ENCODE results near the gene TTC39A. TPM values are rescaled to one million over a fixed set of nuclear protein-coding genes. Genes with fewer than 3 reads are reported as not detected.
"Not testable (repeated sequence)": the region's sequence is repeated elsewhere in the genome, so short reads cannot be mapped to it uniquely, and the experiment has no call there.

Gene TTC39A
- total RNA-seq, 5 donors from 2014 or later (not counting 1 experiment from before 2014, with no cell fraction given) = 0.36 TPM; not detected in 4

- ATAC-seq (replicated peaks in 1 of 4) (no peak), DNase-seq (no peak)
- Mint-ChIP-seq H3K27ac (no peak overlapping the region), H3K36me3 (no peaks in the 10 kb centered on the region), H3K27me3 (peaks cover 18 to 32% of the 10 kb centered on the region in 2 donors), H3K4me1 (peaks cover 0 to 2% (median 2%) of the 10 kb centered on the region in 3 donors), H3K9me3 (no peaks in the 10 kb centered on the region), H3K4me3 (no peak overlapping the region)
- 60% methylated on average over 1 of the region's 1 CpG for WGBS (ENCODE audit: insufficient coverage)
- Histone ChIP-seq H3K4me3 (ENCODE audit: control insufficient read depth in 1 of 2, extremely low read depth in 1 of 2, low read length in 1 of 2) (no peak overlapping the region), H3K27me3 (replicated peaks in 1 of 2; ENCODE audit: control insufficient read depth in 2 of 2, extremely low read depth in 1 of 2, insufficient read depth in 2 of 2, low read length in 1 of 2) (peaks cover 0 to 36% of the 10 kb centered on the region in 2 experiments), H3K9me3 (no peaks in the 10 kb centered on the region), H3K27ac (ENCODE audit: low read length) (no peak overlapping the region), H3K4me1 (ENCODE audit: control insufficient read depth in 1 of 2, extremely low read depth in 1 of 2, insufficient read depth in 2 of 2, low read length in 2 of 2) (peaks cover 0 to 5% of the 10 kb centered on the region in 2 experiments), H3K36me3 (ENCODE audit: control insufficient read depth in 2 of 2, extremely low read depth in 1 of 2, insufficient read depth in 1 of 2, low read length in 1 of 2) (no peaks in the 10 kb centered on the region)
- ChIA-PET CTCF (no interaction called here), POLR2A (no interaction called here)
These were observed 5.0 kb downstream of the TTC39A start for GRCh38 chr1:51325391-51325790.

GRCh38 chr1:51325011-51325385, 5.4 kb downstream of the TTC39A start:
- CTCF ChIA-PET; ATAC-seq (replicated peaks in 1 of 4); H3K4me1 ChIP-seq (ENCODE audit: control insufficient read depth in 1 of 2, extremely low read depth in 1 of 2, insufficient read depth in 2 of 2, low read length in 2 of 2); POLR2A ChIA-PET; H3K4me3 ChIP-seq (ENCODE audit: control insufficient read depth in 1 of 2, extremely low read depth in 1 of 2, low read length in 1 of 2); H3K27ac Mint-ChIP-seq; H3K9me3 ChIP-seq; H3K36me3 ChIP-seq (ENCODE audit: control insufficient read depth in 2 of 2, extremely low read depth in 1 of 2, insufficient read depth in 1 of 2, low read length in 1 of 2); H3K4me3 Mint-ChIP-seq; DNase-seq; H3K27ac ChIP-seq (ENCODE audit: low read length); H3K36me3 Mint-ChIP-seq; H3K9me3 Mint-ChIP-seq; H3K4me1 Mint-ChIP-seq: not testable (repeated sequence)
- no CpG with 5 or more reads among the region's 8 CpGs for WGBS (ENCODE audit: insufficient coverage)
- peaks cover 0 to 36% of the 10 kb centered on the region in 2 experiments for H3K27me3 ChIP-seq (replicated peaks in 1 of 2; ENCODE audit: control insufficient read depth in 2 of 2, extremely low read depth in 1 of 2, insufficient read depth in 2 of 2, low read length in 1 of 2)
- H3K27me3 Mint-ChIP-seq = peaks cover 18 to 32% of the 10 kb centered on the region in 2 donors

- Mint-ChIP-seq H3K4me1 (no peaks in the 10 kb centered on the region), H3K27ac (no peak overlapping the region), H3K27me3 (peaks cover 18 to 27% of the 10 kb centered on the region in 2 donors), H3K4me3 (no peak overlapping the region), H3K36me3 (no peaks in the 10 kb centered on the region), H3K9me3 (no peaks in the 10 kb centered on the region)
- Histone ChIP-seq H3K4me3 (ENCODE audit: control insufficient read depth in 1 of 2, extremely low read depth in 1 of 2, low read length in 1 of 2) (no peak overlapping the region), H3K27me3 (replicated peaks in 1 of 2; ENCODE audit: control insufficient read depth in 2 of 2, extremely low read depth in 1 of 2, insufficient read depth in 2 of 2, low read length in 1 of 2) (peaks cover 0 to 30% of the 10 kb centered on the region in 2 experiments), H3K27ac (ENCODE audit: low read length) (no peak overlapping the region), H3K4me1 (ENCODE audit: control insufficient read depth in 1 of 2, extremely low read depth in 1 of 2, insufficient read depth in 2 of 2, low read length in 2 of 2) (no peaks in the 10 kb centered on the region), H3K9me3 (no peaks in the 10 kb centered on the region), H3K36me3 (ENCODE audit: control insufficient read depth in 2 of 2, extremely low read depth in 1 of 2, insufficient read depth in 1 of 2, low read length in 1 of 2) (no peaks in the 10 kb centered on the region)
- 100% methylated on average over 1 of the region's 7 CpGs for WGBS (ENCODE audit: insufficient coverage)
- ATAC-seq (replicated peaks in 1 of 4) = no peak
- ChIA-PET POLR2A (no interaction called here), CTCF (no interaction called here)
- no peak for DNase-seq
These were observed 5.9 kb downstream of the TTC39A start for GRCh38 chr1:51324251-51325010.

- Histone ChIP-seq H3K4me3 (ENCODE audit: control insufficient read depth in 1 of 2, extremely low read depth in 1 of 2, low read length in 1 of 2) (no peak overlapping the region), H3K27ac (ENCODE audit: low read length) (no peak overlapping the region), H3K36me3 (ENCODE audit: control insufficient read depth in 2 of 2, extremely low read depth in 1 of 2, insufficient read depth in 1 of 2, low read length in 1 of 2) (no peaks in the 10 kb centered on the region), H3K9me3 (no peaks in the 10 kb centered on the region), H3K27me3 (replicated peaks in 1 of 2; ENCODE audit: control insufficient read depth in 2 of 2, extremely low read depth in 1 of 2, insufficient read depth in 2 of 2, low read length in 1 of 2) (peaks cover 0 to 23% of the 10 kb centered on the region in 2 experiments), H3K4me1 (ENCODE audit: control insufficient read depth in 1 of 2, extremely low read depth in 1 of 2, insufficient read depth in 2 of 2, low read length in 2 of 2) (no peaks in the 10 kb centered on the region)
- no peaks in the 10 kb centered on the region for H3K9me3 Mint-ChIP-seq
- H3K4me3 Mint-ChIP-seq = no peak overlapping the region
- H3K27me3 Mint-ChIP-seq = peaks cover 13 to 20% of the 10 kb centered on the region in 2 donors
- ChIA-PET POLR2A (no interaction called here), CTCF (no interaction called here)
- ATAC-seq (replicated peaks in 1 of 4) = no peak
- no peak for DNase-seq
- H3K36me3 Mint-ChIP-seq = no peaks in the 10 kb centered on the region
- no peaks in the 10 kb centered on the region for H3K4me1 Mint-ChIP-seq
- no peak overlapping the region for H3K27ac Mint-ChIP-seq
These were observed 6.6 kb downstream of the TTC39A start for GRCh38 chr1:51323778-51324177.

GRCh38 chr1:51322417-51323101, 7.8 kb downstream of the TTC39A start:
- Mint-ChIP-seq H3K27me3 (peaks cover 7 to 13% of the 10 kb centered on the region in 2 donors), H3K36me3 (no peaks in the 10 kb centered on the region), H3K27ac (no peak overlapping the region), H3K4me1 (no peaks in the 10 kb centered on the region), H3K4me3 (no peak overlapping the region), H3K9me3 (no peaks in the 10 kb centered on the region)
- H3K36me3 ChIP-seq (ENCODE audit: control insufficient read depth in 2 of 2, extremely low read depth in 1 of 2, insufficient read depth in 1 of 2, low read length in 1 of 2) = no peaks in the 10 kb centered on the region
- H3K27me3 ChIP-seq (replicated peaks in 1 of 2; ENCODE audit: control insufficient read depth in 2 of 2, extremely low read depth in 1 of 2, insufficient read depth in 2 of 2, low read length in 1 of 2) = peaks cover 0 to 23% of the 10 kb centered on the region in 2 experiments
- ATAC-seq (replicated peaks in 1 of 4) (no peak), DNase-seq (no peak)
- 80% methylated on average over 2 of the region's 4 CpGs for WGBS (ENCODE audit: insufficient coverage)
- H3K4me3 ChIP-seq (ENCODE audit: control insufficient read depth in 1 of 2, extremely low read depth in 1 of 2, low read length in 1 of 2) = no peak overlapping the region
- H3K27ac ChIP-seq (ENCODE audit: low read length) = no peak overlapping the region
- no peaks in the 10 kb centered on the region for H3K9me3 ChIP-seq
- POLR2A ChIA-PET = interaction anchor here in 1 of 2 donors (0.6 kb wide), 1 partner anchor 253 kb away, joined by 3 read pairs; no protein-coding TSS in a partner anchor
- CTCF ChIA-PET = no interaction called here
- no peaks in the 10 kb centered on the region for H3K4me1 ChIP-seq (ENCODE audit: control insufficient read depth in 1 of 2, extremely low read depth in 1 of 2, insufficient read depth in 2 of 2, low read length in 2 of 2)

GRCh38 chr1:51321924-51322280, 8.5 kb downstream of the TTC39A start:
- ATAC-seq (replicated peaks in 1 of 4) = no peak
- POLR2A ChIA-PET = no interaction called here
- Mint-ChIP-seq H3K9me3 (no peaks in the 10 kb centered on the region), H3K4me1 (no peaks in the 10 kb centered on the region), H3K4me3 (no peak overlapping the region), H3K27ac (no peak overlapping the region), H3K36me3 (no peaks in the 10 kb centered on the region), H3K27me3 (peaks cover 4 to 10% of the 10 kb centered on the region in 2 donors)
- CTCF ChIA-PET = no interaction called here
- no peak overlapping the region for H3K4me3 ChIP-seq (ENCODE audit: control insufficient read depth in 1 of 2, extremely low read depth in 1 of 2, low read length in 1 of 2)
- WGBS (ENCODE audit: insufficient coverage) = no CpG with 5 or more reads among the region's 2 CpGs
- H3K27ac ChIP-seq (ENCODE audit: low read length) = no peak overlapping the region
- no peak for DNase-seq
- peaks cover 0 to 21% of the 10 kb centered on the region in 2 experiments for H3K27me3 ChIP-seq (replicated peaks in 1 of 2; ENCODE audit: control insufficient read depth in 2 of 2, extremely low read depth in 1 of 2, insufficient read depth in 2 of 2, low read length in 1 of 2)
- no peaks in the 10 kb centered on the region for H3K4me1 ChIP-seq (ENCODE audit: control insufficient read depth in 1 of 2, extremely low read depth in 1 of 2, insufficient read depth in 2 of 2, low read length in 2 of 2)
- H3K9me3 ChIP-seq = no peaks in the 10 kb centered on the region
- H3K36me3 ChIP-seq (ENCODE audit: control insufficient read depth in 2 of 2, extremely low read depth in 1 of 2, insufficient read depth in 1 of 2, low read length in 1 of 2) = no peaks in the 10 kb centered on the region
